Fibroblast of the conjunctiva (primary cell): Measurements from ENCODE around the gene RHBDD2.
"Not testable (repeated sequence)": the region's sequence is repeated elsewhere in the genome, so short reads cannot be mapped to it uniquely, and the experiment has no call there.

Experiments
- DNase-seq: peaks from one replicate; pipeline ENCODE4 v3.0.0-alpha.2; 2010; ENCODE audit warnings: low read depth

The RHBDD2 gene

GRCh38 chr7:75866489-75867389, 12.1 kb upstream of the RHBDD2 start:
- peak; percentile 63 for DNase-seq

GRCh38 chr7:75867390-75867717, 11.5 kb upstream of the RHBDD2 start:
- DNase-seq: no peak

- no peak for DNase-seq
These were observed 10.7 kb upstream of the RHBDD2 start for GRCh38 chr7:75868153-75868552.

- DNase-seq: no peak
These were observed 9.0 kb upstream of the RHBDD2 start for GRCh38 chr7:75869776-75870379.

- no peak for DNase-seq
These were observed 8.2 kb upstream of the RHBDD2 start for GRCh38 chr7:75870557-75871161.

- DNase-seq: no peak
These were observed 6.6 kb upstream of the RHBDD2 start for GRCh38 chr7:75872073-75872782.

GRCh38 chr7:75874180-75874579, 4.7 kb upstream of the RHBDD2 start:
- DNase-seq: not testable (repeated sequence)

GRCh38 chr7:75875113-75876080, 3.4 kb upstream of the RHBDD2 start:
- DNase-seq: no peak

- no peak for DNase-seq
These were observed 2.5 kb upstream of the RHBDD2 start for GRCh38 chr7:75876126-75876881.

- no peak for DNase-seq
These were observed 494 bp upstream of the RHBDD2 start for GRCh38 chr7:75878312-75878768.

- no peak for DNase-seq
These were observed 944 bp downstream of the RHBDD2 start for GRCh38 chr7:75879771-75880184.

- DNase-seq: no peak
These were observed 1.4 kb downstream of the RHBDD2 start for GRCh38 chr7:75880242-75880641.

GRCh38 chr7:75881436-75882095, 2.7 kb downstream of the RHBDD2 start:
- DNase-seq: no peak

GRCh38 chr7:75883265-75883824, 4.5 kb downstream of the RHBDD2 start:
- DNase-seq: not testable (repeated sequence)

- no peak for DNase-seq
These were observed 5.6 kb downstream of the RHBDD2 start for GRCh38 chr7:75884476-75884875.

- no peak for DNase-seq
These were observed 6.2 kb downstream of the RHBDD2 start for GRCh38 chr7:75885036-75885435.

GRCh38 chr7:75887669-75888369, 9.0 kb downstream of the RHBDD2 start:
- DNase-seq: no peak

GRCh38 chr7:75888464-75889222, 9.8 kb downstream of the RHBDD2 start:
- no peak for DNase-seq
